Endothelial cell of umbilical vein (primary cell): ENCODE results near the gene LNPK. TPM values are rescaled to one million over a fixed set of nuclear protein-coding genes. Genes with fewer than 3 reads are reported as not detected.

ENCODE experiments used
- BruUV-seq: library from RNA; stranded (reverse); fragments of 400-500 nt; replicated peaks from 2 replicates; lab custom pipeline; 2021; lab: Mats Ljungman, UMichigan
- CTCF ChIA-PET: fragments of 300-600, 350-600 bp; sonication (Branson Sonifier 250); formaldehyde crosslinking; loops from one replicate; lab custom pipeline; 2021; ENCODE audit warnings: antibody characterized with exemption, inconsistent platforms; lab: Charles Lee
- POLR2A ChIA-PET: fragments of 300-600, 350-600 bp; sonication (Branson Sonifier 250); formaldehyde crosslinking; loops from one replicate; lab custom pipeline; 2021; ENCODE audit warnings: antibody characterized with exemption, inconsistent platforms; lab: Charles Lee
- DNase-seq: peaks from one replicate; pipeline ENCODE4 v3.0.0-alpha.2; 2011; ENCODE audit warnings: low read depth, low spot score
- FAIRE-seq: peaks from 2 replicates; lab custom pipeline; 2011; peaks lifted over from hg19 to GRCh38; lab: Jason Lieb, UNC
- H2AFZ ChIP-seq: 2 replicates; pipeline ENCODE4 v1.6.0; 2012; ENCODE audit warnings: low read depth, low read length, control low read depth, inconsistent platforms
- H3K27ac ChIP-seq: 2 replicates; pipeline ENCODE4 v1.5.1; 2011; ENCODE audit warnings: low read depth, mild to moderate bottlenecking, control low read depth, low read length, moderate library complexity; ENCODE audit not compliant: insufficient read depth
- H3K27me3 ChIP-seq, 2 experiments: 2 replicates each; pipeline versions ENCODE4 v1.6.0 to v1.6.1; 2011; ENCODE audit warnings: low read length in 2 of 2, mixed read lengths in 1 of 2; ENCODE audit not compliant: control insufficient read depth in 2 of 2, insufficient read depth in 2 of 2
- H3K36me3 ChIP-seq, 2 experiments: 2 replicates in 1 of 2; 3 replicates in 1 of 2; pipeline ENCODE4 v1.5.1; 2011; ENCODE audit warnings: low read length in 2 of 2, mild to moderate bottlenecking in 1 of 2, moderate library complexity in 1 of 2; ENCODE audit not compliant: control insufficient read depth in 2 of 2, insufficient read depth in 2 of 2; ENCODE audit errors: extremely low read depth in 1 of 2
- H3K4me1 ChIP-seq: 3 replicates; pipeline ENCODE4 v1.5.1; 2011; ENCODE audit warnings: mild to moderate bottlenecking, low read length; ENCODE audit not compliant: control insufficient read depth, insufficient read depth; ENCODE audit errors: extremely low read depth
- H3K4me2 ChIP-seq: 2 replicates; pipeline ENCODE4 v1.6.1; 2011; ENCODE audit warnings: low read length, control low read depth, mixed read lengths; ENCODE audit not compliant: insufficient read depth
- H3K4me3 ChIP-seq, 3 experiments: fragments of 200-600 bp in 1 of 3; sonication (generic), shearing (Covaris generic) in 1 of 3; replicated peaks in 1 of 3; 2 replicates each; pipeline ENCODE4 v1.5.1; 2011 to 2016; ENCODE audit warnings: control low read depth in 3 of 3, low read length in 3 of 3, mild to moderate bottlenecking in 2 of 3, inconsistent platforms in 1 of 3, low read depth in 1 of 3, moderate library complexity in 1 of 3; ENCODE audit not compliant: insufficient read depth in 1 of 3
- H3K79me2 ChIP-seq: 2 replicates; pipeline ENCODE4 v1.6.0; 2012; ENCODE audit warnings: low read length, inconsistent platforms; ENCODE audit not compliant: control insufficient read depth, insufficient read depth
- H3K9ac ChIP-seq: replicated peaks from 2 replicates; pipeline ENCODE3; 2011; ENCODE audit warnings: low read length, control low read depth; ENCODE audit not compliant: insufficient read depth; ENCODE audit errors: extremely low read depth
- H3K9me1 ChIP-seq: replicated peaks from 3 replicates; pipeline ENCODE4 v1.6.0; 2011; ENCODE audit warnings: mild to moderate bottlenecking, low read length; ENCODE audit not compliant: control insufficient read depth, insufficient read depth; ENCODE audit errors: extremely low read depth
- H3K9me3 ChIP-seq: replicated peaks from 2 replicates; pipeline ENCODE4 v1.5.1; 2012; ENCODE audit warnings: low read length, inconsistent platforms; ENCODE audit not compliant: control insufficient read depth, insufficient read depth
- H4K20me1 ChIP-seq: replicated peaks from 2 replicates; pipeline ENCODE3; 2011; ENCODE audit warnings: mild to moderate bottlenecking, low read length; ENCODE audit not compliant: control insufficient read depth, insufficient read depth; ENCODE audit errors: extremely low read depth
- CTCF ChIP-seq, 2 donors: IDR thresholded peaks; 1 replicate in 1 of 2; 2 replicates in 1 of 2; pipeline ENCODE4 v1.5.1; 2011; ENCODE audit warnings: low read length in 2 of 2, mild to moderate bottlenecking in 2 of 2, moderate library complexity in 2 of 2, control low read depth in 1 of 2, inconsistent platforms in 1 of 2, low read depth in 1 of 2; ENCODE audit not compliant: insufficient read depth in 1 of 2; ENCODE audit errors: extremely low read depth in 1 of 2
- EZH2 ChIP-seq: IDR thresholded peaks from 2 replicates; pipeline ENCODE4 v1.6.1; 2012; ENCODE audit warnings: borderline replicate concordance, low read depth, mild to moderate bottlenecking, moderate library complexity, low read length, inconsistent platforms; ENCODE audit not compliant: severe bottlenecking
- FOS ChIP-seq: IDR thresholded peaks from 2 replicates; pipeline ENCODE4 v1.6.1; 2011; ENCODE audit warnings: mild to moderate bottlenecking, low read length, moderate library complexity, borderline replicate concordance; ENCODE audit not compliant: insufficient read depth
- GATA2 ChIP-seq: IDR thresholded peaks from 2 replicates; pipeline ENCODE4 v1.7.0; 2011; ENCODE audit warnings: low read depth, mild to moderate bottlenecking, moderate library complexity, mixed read lengths, low read length; ENCODE audit not compliant: insufficient read length, insufficient read depth
- JUN ChIP-seq: IDR thresholded peaks from 2 replicates; pipeline ENCODE4 v1.6.1; 2011; ENCODE audit warnings: borderline replicate concordance, low read depth; ENCODE audit not compliant: insufficient read length, insufficient read depth
- MYC ChIP-seq: IDR thresholded peaks from one replicate; pipeline ENCODE4 v1.6.1; 2011; ENCODE audit warnings: mild to moderate bottlenecking, low read depth, low read length
- POLR2A ChIP-seq: IDR thresholded peaks from 2 replicates; pipeline ENCODE4 v1.6.1; 2012; ENCODE audit warnings: low read depth, mild to moderate bottlenecking, control low read depth, low read length
- POLR2AphosphoS5 ChIP-seq: IDR thresholded peaks from 2 replicates; pipeline ENCODE4 v1.6.1; 2012; ENCODE audit warnings: low read depth, mild to moderate bottlenecking, control low read depth, low read length, moderate library complexity; ENCODE audit not compliant: insufficient read depth
- dilution Hi-C: fragments of 300-500 bp; cut with MboI; formaldehyde crosslinking; loops from one replicate; pipeline ENCODE4 v1.15.0; 2019; ENCODE audit warnings: low sequenced_read_pairs; ENCODE audit not compliant: extremely low pct_ligation_motif_present
- intact Hi-C: fragments of 100-400 bp; cut with micrococcal nuclease; formaldehyde crosslinking; loops from one replicate; pipeline ENCODE4 v1.10.0; 2022
- polyA plus RNA-seq, 4 experiments: library from polyadenylated mRNA; depleted of rRNA in 3 of 4; stranded (reverse) in 3 of 4; unstranded in 1 of 4; fragments of >200 nt; gene quantifications; 2 replicates each; pipeline versions ENCODE4 v1.2.1 to v1.2.3, GENCODE V29; 2011 to 2012; ENCODE audit warnings: missing spikeins in 1 of 4
- total RNA-seq: library from RNA; stranded (reverse); gene quantifications from 2 replicates; pipeline ENCODE4 v1.2.3, GENCODE V29; 2021

LNPK gene
- total and polyA plus RNA-seq, 2 donors (not counting 3 experiments of a cell fraction or from before 2014, with no cell fraction given), result 2.4 to 11.2 TPM

- no peak overlapping the region for H2AFZ ChIP-seq
- BruUV-seq, result no TSS peak
- no peaks in the 10 kb centered on the region for H3K36me3 ChIP-seq
- H4K20me1 ChIP-seq, result no peaks in the 10 kb centered on the region
- H3K27me3 ChIP-seq, result no peaks in the 10 kb centered on the region
- H3K4me2 ChIP-seq, result no peak overlapping the region
- TF ChIP-seq GATA2 (no peak), EZH2 (no peak), POLR2A (no peak), FOS (no peak), JUN (no peak), MYC (no peak), POLR2AphosphoS5 (no peak), CTCF (IDR thresholded peaks at IDR 0.05; ENCODE audit: extremely low read depth in 1 of 2, insufficient read depth in 1 of 2, low read depth in 1 of 2, low read length in 2 of 2) (no peak)
- H3K79me2 ChIP-seq, result no peaks in the 10 kb centered on the region
- H3K4me1 ChIP-seq, result no peaks in the 10 kb centered on the region
- POLR2A ChIA-PET, result no interaction called here
- H3K9me3 ChIP-seq, result no peaks in the 10 kb centered on the region
- H3K4me3 ChIP-seq, result no peak overlapping the region
- no peak overlapping the region for H3K9ac ChIP-seq
- H3K9me1 ChIP-seq, result no peaks in the 10 kb centered on the region
- CTCF ChIA-PET, result interaction anchor here (0.8 kb wide), 1 partner anchor 12 kb away, joined by 4 read pairs; no protein-coding TSS in a partner anchor
- no peak overlapping the region for H3K27ac ChIP-seq
- DNase-seq (no peak), FAIRE-seq (no peak)
- dilution Hi-C loops, result no loop called here
- intact Hi-C loops, result no loop called here
These were observed 98.0 kb downstream of the LNPK start for GRCh38 chr2:175904035-175904434.
